HG03139 (cell line): ENCODE measurements around the gene BASP1.
"Not testable (repeated sequence)": the region's sequence is repeated elsewhere in the genome, so short reads cannot be mapped to it uniquely, and the experiment has no call there.

Experiments used
- ATAC-seq: cut with Tn5 transposase; IDR thresholded peaks from one replicate; pipeline ENCODE4 v1.9.1; 2021; ENCODE audit not compliant: unreplicated experiment

The BASP1 gene

GRCh38 chr5:17315710-17316221, 98.3 kb downstream of the BASP1 start:
- no peak for ATAC-seq

GRCh38 chr5:17316970-17317459, 99.6 kb downstream of the BASP1 start:
- ATAC-seq, result peak; percentile 73

DNA sequence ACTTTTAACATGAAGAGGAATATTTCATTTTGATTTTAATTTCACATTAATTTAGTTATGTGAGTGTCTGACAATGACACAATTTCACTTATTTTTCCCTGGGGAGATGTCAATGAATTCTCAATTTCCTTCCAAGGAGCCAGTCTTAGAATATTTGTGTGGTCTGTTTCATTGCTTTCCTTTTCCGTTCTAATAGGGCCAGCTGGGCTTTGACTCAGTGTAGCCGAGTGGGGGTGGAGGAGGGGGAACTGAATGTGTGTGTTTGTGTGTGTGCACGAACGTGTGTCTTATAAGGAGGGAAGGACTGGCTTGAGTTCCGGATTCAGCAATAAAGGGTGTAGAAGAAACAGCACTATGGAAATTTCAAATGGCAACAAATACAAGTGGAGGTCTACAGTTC, 100.0 kb downstream of the BASP1 start:
- peak; percentile 46 for ATAC-seq

DNA sequence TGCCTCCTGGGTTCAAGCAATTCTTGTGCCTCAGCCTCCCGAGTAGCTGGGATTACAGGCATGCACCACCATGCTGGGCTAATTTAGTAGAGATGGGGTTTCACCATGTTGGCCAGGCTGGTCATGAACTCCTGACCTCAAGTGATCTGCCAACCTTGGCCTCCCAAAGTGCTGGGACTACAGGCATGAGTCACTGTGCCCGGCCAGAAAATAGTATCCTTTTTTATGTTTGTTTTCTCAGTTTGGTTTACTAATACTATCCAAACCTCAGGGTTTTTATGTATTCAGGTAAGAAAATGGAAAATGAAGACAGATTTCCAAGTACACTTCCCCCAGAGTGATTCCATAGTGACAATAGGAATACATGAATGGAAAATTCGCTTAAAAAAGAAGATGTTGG, 101.7 kb downstream of the BASP1 start:
- not testable (repeated sequence) for ATAC-seq

DNA sequence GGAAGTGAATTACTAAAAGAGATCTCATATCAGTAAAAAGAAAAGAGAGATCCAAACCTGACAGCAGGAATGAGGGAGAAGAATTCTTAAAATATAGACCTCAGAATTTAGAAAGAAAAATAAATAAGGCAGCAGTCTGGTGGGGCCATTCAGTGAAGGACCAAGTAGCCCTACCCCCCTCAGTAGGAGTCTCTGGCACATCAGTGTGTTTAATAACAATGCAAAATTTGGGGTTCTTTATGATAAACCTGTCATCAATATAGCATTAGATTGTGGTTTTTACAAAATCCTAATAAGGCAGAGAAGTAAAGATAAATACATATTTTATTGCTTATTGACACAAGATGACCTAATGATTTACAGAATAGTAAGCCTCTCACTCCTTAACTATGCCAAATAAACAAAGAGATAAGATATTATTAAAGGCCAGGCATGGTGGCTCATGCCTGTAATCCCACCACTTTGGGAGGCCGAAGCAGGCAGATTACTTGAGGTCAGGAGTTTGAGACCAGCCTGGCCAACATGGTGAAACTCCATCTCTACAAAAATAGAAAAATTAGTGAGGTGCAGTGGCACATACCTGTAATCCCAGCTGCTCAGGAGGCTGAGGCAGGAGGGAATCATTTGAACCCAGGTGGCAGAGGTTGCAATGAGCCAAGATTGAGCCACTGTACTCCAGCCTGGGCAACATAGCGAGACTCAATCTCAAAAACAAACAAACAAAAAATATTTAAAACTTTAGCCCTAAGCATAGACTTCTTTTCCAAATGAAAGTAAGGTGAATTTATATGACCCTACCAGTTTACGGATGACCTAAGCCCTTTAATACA, 108.6 kb downstream of the BASP1 start:
- ATAC-seq, result no peak
